ENCODE measurements around the gene CYP2C19.

- no peak for TF ChIP-seq CTCF (conservative IDR thresholded peaks at IDR 0.05 in 1 of 2, IDR thresholded peaks at IDR 0.05 in 1 of 2; ENCODE audit: extremely low read depth in 1 of 2, insufficient read depth in 1 of 2, low read depth in 1 of 2, low read length in 2 of 2)
- TF ChIP-seq EZH2 (IDR thresholded peaks at IDR 0.05; ENCODE audit: borderline replicate concordance, low read length): no peak
Measured at GRCh38 chr10:94851263-94851662, 88.8 kb downstream of the CYP2C19 start.
